Measurements from ENCODE around the gene UHMK1. TPM values are rescaled to one million over a fixed set of nuclear protein-coding genes. Genes with fewer than 3 reads are reported as not detected.
A peak's percentile ranks its signal among the peaks of the same experiment; 100 is the strongest.

Gene UHMK1
- total RNA-seq, 1 donor from 2014 or later, result 21.5 TPM

DNA sequence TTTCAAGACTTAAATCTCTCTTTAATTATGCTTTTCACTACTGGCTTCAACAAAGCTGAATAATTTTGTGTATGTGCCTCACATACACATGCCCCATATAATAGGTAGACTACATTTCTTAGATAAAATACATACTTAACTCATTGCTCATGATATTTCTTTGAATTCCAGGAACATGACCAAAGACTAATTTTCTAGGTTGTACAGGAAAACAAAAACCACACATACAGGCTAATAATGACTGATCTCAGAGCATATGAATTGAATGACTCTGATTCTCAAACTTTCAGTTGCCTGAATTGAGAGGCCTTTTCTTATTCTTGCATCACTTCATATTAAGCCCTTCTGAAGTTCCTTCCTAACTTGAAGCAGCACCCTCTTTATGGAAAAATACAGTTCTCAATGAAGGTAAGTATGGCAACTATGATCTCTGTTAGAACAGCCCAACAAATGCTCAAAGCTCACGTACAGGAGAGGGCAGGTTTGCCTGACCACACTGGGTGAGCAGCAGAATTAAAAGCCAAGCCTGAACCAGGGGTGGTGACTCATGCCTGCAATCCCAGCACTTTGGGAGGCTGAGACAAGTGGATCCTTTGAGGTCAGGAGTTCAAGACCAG is 41.3 kb downstream of the UHMK1 start:
- H3K27ac Mint-ChIP-seq, result peak overlapping the region; percentile 45
- H3K4me1 Mint-ChIP-seq (ENCODE audit: low read depth), result no peaks in the 10 kb centered on the region

DNA sequence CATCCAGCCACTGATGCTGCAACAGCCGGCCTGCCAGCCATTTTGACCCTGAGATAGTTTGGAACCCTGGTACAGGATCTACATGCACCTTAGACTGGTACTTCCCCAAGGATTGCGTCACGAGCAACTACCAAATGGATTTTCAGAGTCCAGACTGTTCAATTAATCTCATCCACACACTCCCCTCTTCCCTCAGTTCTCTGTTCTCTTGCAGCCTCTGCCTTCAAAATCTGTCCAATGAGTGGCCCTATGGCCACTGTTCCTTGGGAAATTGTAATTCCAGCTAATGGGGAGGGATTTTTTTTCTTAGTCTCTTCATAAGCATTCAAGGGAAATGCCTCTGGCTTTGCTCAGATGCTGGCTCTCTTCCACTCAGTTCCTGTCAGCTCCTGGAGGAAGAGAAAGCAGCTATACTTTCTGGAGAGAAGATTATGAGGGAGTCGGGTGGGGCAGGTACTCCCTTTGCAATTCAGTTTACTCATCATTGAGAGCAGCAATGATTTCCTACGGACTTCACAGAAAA is 44.1 kb downstream of the UHMK1 start:
- H3K27ac Mint-ChIP-seq, result no peak overlapping the region
- no peak for DNase-seq (ENCODE audit: low spot score, unreplicated experiment)
- TF ChIP-seq, protein P1, sequence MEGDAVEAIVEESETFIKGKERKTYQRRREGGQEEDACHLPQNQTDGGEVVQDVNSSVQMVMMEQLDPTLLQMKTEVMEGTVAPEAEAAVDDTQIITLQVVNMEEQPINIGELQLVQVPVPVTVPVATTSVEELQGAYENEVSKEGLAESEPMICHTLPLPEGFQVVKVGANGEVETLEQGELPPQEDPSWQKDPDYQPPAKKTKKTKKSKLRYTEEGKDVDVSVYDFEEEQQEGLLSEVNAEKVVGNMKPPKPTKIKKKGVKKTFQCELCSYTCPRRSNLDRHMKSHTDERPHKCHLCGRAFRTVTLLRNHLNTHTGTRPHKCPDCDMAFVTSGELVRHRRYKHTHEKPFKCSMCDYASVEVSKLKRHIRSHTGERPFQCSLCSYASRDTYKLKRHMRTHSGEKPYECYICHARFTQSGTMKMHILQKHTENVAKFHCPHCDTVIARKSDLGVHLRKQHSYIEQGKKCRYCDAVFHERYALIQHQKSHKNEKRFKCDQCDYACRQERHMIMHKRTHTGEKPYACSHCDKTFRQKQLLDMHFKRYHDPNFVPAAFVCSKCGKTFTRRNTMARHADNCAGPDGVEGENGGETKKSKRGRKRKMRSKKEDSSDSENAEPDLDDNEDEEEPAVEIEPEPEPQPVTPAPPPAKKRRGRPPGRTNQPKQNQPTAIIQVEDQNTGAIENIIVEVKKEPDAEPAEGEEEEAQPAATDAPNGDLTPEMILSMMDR (IDR thresholded peaks at IDR 0.05; ENCODE audit: unreplicated experiment), result no peak
- H3K4me3 Mint-ChIP-seq (ENCODE audit: low read depth), result no peak overlapping the region
- no peaks in the 10 kb centered on the region for H3K4me1 Mint-ChIP-seq (ENCODE audit: low read depth)
- peaks cover 13% of the 10 kb centered on the region for H3K9me3 Mint-ChIP-seq (ENCODE audit: low read depth)
- no peaks in the 10 kb centered on the region for H3K27me3 Mint-ChIP-seq
- peaks cover 4% of the 10 kb centered on the region for H3K36me3 Mint-ChIP-seq (ENCODE audit: insufficient read depth)

More for the DNA sequence above, 41.3 kb downstream of the UHMK1 start:
- H3K36me3 Mint-ChIP-seq (ENCODE audit: insufficient read depth), result peaks cover 3% of the 10 kb centered on the region
- H3K9me3 Mint-ChIP-seq (ENCODE audit: low read depth), result peaks cover 13% of the 10 kb centered on the region
- DNase-seq (ENCODE audit: low spot score, unreplicated experiment), result no peak
- TF ChIP-seq, protein P1 (IDR thresholded peaks at IDR 0.05; ENCODE audit: unreplicated experiment), result no peak
- no peaks in the 10 kb centered on the region for H3K27me3 Mint-ChIP-seq
- H3K4me3 Mint-ChIP-seq (ENCODE audit: low read depth), result no peak overlapping the region

DNA sequence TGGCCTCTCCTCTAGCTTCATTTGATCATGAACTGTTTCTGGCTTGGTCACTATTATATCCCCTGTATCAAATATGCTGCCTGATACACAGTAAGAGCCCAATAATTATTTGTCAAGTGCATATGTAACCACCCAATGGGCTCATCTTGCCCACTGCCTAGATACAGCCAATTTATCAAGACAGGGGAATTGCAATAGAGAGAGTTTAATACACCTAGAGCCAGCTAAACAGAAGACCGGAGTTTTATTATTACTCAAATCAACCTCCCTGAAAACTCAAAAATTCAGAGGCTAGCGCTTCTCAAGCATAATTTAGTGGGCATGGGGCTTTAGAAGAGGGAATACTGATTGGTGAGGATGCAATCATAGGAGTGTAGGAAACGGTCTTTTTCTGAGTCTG is 45.6 kb downstream of the UHMK1 start:
- no peak overlapping the region for H3K27ac Mint-ChIP-seq
- TF ChIP-seq, protein P1 (IDR thresholded peaks at IDR 0.05; ENCODE audit: unreplicated experiment), result no peak
- no peak for DNase-seq (ENCODE audit: low spot score, unreplicated experiment)
- H3K4me3 Mint-ChIP-seq (ENCODE audit: low read depth), result no peak overlapping the region
- H3K9me3 Mint-ChIP-seq (ENCODE audit: low read depth), result peaks cover 13% of the 10 kb centered on the region
- no peaks in the 10 kb centered on the region for H3K4me1 Mint-ChIP-seq (ENCODE audit: low read depth)
- H3K27me3 Mint-ChIP-seq, result no peaks in the 10 kb centered on the region
- H3K36me3 Mint-ChIP-seq (ENCODE audit: insufficient read depth), result peaks cover 4% of the 10 kb centered on the region

DNA sequence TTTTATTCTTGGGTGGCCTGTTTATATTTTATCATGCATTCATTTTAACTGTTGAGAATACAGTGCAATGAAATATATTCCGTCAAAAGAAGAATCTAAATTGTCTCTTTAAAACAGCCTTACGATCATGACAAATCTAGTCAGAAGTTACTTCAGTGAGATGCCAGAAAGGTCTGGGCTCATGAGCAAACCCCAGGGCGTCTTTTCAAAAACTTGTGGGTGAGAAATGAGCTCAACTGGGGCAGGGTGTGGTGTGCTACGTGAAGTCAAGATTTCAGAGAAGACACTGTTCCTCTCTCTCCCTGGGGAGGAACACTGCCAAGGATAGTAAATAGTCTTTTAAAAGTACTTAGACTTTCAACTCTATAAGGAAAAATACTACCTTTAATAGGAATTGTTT is 50.6 kb downstream of the UHMK1 start:
- peaks cover 2% of the 10 kb centered on the region for H3K36me3 Mint-ChIP-seq (ENCODE audit: insufficient read depth)
- H3K27ac Mint-ChIP-seq, result no peak overlapping the region
- DNase-seq (ENCODE audit: low spot score, unreplicated experiment), result no peak
- TF ChIP-seq, protein P1 (IDR thresholded peaks at IDR 0.05; ENCODE audit: unreplicated experiment), result no peak
- H3K4me1 Mint-ChIP-seq (ENCODE audit: low read depth), result no peaks in the 10 kb centered on the region
- no peaks in the 10 kb centered on the region for H3K27me3 Mint-ChIP-seq
- peaks cover 3% of the 10 kb centered on the region for H3K9me3 Mint-ChIP-seq (ENCODE audit: low read depth)
- H3K4me3 Mint-ChIP-seq (ENCODE audit: low read depth), result no peak overlapping the region

DNA sequence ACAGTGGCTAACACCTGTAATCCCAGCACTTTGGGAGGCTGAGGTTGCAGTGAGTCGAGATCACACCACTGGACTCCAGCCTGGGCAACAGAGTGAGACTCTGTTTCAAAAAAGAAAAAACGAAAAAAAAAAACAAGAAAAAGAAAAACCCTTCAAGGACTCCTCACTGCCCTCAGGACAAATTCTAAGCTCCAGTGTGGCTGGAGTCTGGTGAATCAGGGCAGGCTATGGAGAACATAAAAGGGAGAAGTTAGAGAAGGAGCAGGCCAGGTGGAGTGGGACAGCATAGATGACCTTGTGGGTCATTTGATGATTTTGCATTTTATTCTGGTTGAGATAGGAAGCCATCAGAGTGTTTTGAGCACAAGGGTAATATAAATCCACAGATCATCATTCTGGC is 51.4 kb downstream of the UHMK1 start:
- Mint-ChIP-seq H3K27ac (no peak overlapping the region), H3K36me3 (ENCODE audit: insufficient read depth) (peaks cover 2% of the 10 kb centered on the region), H3K4me1 (ENCODE audit: low read depth) (no peaks in the 10 kb centered on the region), H3K4me3 (ENCODE audit: low read depth) (no peak overlapping the region), H3K9me3 (ENCODE audit: low read depth) (no peaks in the 10 kb centered on the region), H3K27me3 (no peaks in the 10 kb centered on the region)
- DNase-seq (ENCODE audit: low spot score, unreplicated experiment), result no peak
- TF ChIP-seq, protein P1 (IDR thresholded peaks at IDR 0.05; ENCODE audit: unreplicated experiment), result no peak

Data from progenitor cell of endocrine pancreas (in vitro differentiated cells).